Measurements from ENCODE around the gene TEX13A.

Gene TEX13A

DNA sequence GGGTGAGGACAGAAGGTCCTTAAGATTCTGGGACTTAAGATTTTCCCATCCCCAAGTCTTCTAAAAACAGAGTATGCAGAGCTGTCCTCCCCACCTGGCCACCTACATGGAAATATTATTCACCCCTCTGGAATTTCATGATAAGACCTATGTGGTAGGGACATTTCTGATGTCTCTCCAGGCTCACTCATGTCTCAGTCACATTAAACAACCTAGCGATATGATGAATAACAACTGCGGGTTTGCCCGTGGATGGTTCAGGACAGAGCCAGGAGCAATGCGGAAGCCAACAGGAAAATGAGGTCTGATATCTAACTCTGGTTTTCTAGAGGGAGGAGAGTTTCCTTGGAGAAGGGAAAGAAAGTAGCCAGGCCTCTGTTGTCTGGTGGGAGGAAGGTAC is 47.4 kb downstream of the TEX13A start:
- FAIRE-seq, result no peak
